Measurements from ENCODE around the gene FCRLB.

- TF ChIP-seq CTCF (IDR thresholded peaks at IDR 0.05) (no peak), POLR2A (IDR thresholded peaks at IDR 0.05) (no peak)
These were observed 2.3 kb downstream of the FCRLB start for GRCh38 chr1:161723459-161724141.

Measured in adrenal gland (tissue), 5 donors.